Ectodermal cell (in vitro differentiated cells): ENCODE data around the gene FSTL4.

Experiments
- H3K27ac ChIP-seq: 2 replicates; pipeline ENCODE4 v1.7.0; 2013; ENCODE audit warnings: mild to moderate bottlenecking, low read depth, low read length; ENCODE audit not compliant: insufficient read depth, poor library complexity, severe bottlenecking
- H3K27me3 ChIP-seq: 2 replicates; pipeline ENCODE4 v1.7.0; 2013; ENCODE audit warnings: mild to moderate bottlenecking, low read length; ENCODE audit not compliant: insufficient read depth, control insufficient read depth, poor library complexity, severe bottlenecking
- H3K36me3 ChIP-seq: one replicate; pipeline ENCODE4 v1.7.0; 2013; ENCODE audit warnings: low read length; ENCODE audit not compliant: control insufficient read depth, insufficient read depth
- H3K4me1 ChIP-seq: one replicate; pipeline ENCODE4 v1.7.0; 2013; ENCODE audit warnings: low read length; ENCODE audit not compliant: control insufficient read depth, insufficient read depth
- H3K4me3 ChIP-seq: 2 replicates; pipeline ENCODE4 v1.7.0; 2013; ENCODE audit warnings: low read depth, low read length, control low read depth; ENCODE audit not compliant: insufficient read depth
- H3K9me3 ChIP-seq: 2 replicates; pipeline ENCODE4 v1.7.0; 2013; ENCODE audit warnings: mild to moderate bottlenecking, low read length, moderate library complexity; ENCODE audit not compliant: control insufficient read depth
- WGBS, 2 experiments: methylation state at CpG; one replicate each; pipeline ENCODE4 v1.1.7; 2013; ENCODE audit warnings: missing lambda C conversion rate in 2 of 2; 5-methylcytosine and 5-hydroxymethylcytosine counted together

FSTL4 gene

DNA sequence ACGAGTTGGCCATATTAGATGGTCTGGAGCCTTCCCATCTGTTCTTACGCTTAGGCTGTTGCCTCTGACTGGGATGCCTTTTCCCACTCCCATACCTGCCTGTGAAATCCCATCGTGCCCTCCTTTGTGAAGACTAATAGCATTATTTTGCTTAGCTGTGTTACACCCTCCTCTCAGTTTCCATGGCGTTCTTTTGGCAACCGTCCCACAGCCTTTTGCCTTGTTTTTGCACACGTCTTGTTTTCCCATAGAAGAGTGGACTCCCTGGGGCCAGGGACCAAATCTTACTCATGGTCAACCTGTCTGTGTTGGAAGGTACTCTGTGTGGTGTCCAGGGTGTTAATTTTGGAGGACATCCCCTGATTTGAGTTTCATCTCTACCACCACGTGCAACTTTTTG is 318.4 kb downstream of the FSTL4 start:
- Histone ChIP-seq H3K36me3 (no peaks in the 10 kb centered on the region), H3K4me3 (no peak overlapping the region), H3K9me3 (no peaks in the 10 kb centered on the region), H3K4me1 (no peaks in the 10 kb centered on the region), H3K27me3 (no peaks in the 10 kb centered on the region), H3K27ac (no peak overlapping the region)
- 94 to 96% methylated on average over 7 of the region's 7 CpGs for WGBS, 2 experiments

DNA sequence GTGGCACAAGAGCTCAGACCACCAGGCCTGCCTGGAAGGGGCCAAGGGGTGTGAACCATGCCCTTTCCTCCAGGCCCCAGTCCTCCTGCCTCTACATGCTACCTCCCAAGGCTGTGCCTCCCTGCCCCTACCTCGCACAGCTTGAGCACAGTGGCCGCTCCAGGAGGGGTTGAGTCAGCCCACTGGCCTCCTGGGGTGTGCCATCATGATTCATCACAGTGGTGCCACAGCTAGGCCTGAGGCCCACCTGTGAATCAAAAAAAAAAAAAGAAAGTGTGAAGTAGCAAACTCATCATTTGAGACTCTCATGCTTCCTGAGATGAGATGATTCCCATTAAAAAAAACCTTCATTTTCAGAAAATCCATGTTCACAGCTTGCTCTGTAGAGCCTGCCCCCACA is 320.0 kb downstream of the FSTL4 start:
- 48% methylated on average over 2 of the region's 2 CpGs for WGBS, 2 experiments
- Histone ChIP-seq H3K27me3 (no peaks in the 10 kb centered on the region), H3K4me1 (no peaks in the 10 kb centered on the region)

DNA sequence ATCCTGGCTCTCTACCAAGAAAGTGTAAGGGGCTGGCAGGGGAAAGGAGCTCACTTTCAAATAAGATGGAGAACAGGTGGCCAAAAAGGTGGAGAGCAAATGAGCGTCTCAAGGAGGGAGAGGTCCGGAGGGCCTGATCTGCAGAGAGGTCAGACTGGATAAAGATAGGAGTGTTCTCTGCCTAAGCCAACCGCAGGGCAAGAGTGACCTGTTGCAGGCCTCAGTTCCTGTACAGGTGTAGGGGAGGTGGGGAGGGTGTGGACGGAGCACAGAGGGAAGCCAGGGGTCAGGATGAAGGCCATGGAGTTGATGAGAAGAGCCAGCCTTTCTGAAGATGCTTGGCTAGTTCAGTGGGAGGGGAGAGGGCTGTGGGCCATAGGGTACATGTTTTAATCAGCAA is 320.8 kb downstream of the FSTL4 start:
- Histone ChIP-seq H3K9me3 (no peaks in the 10 kb centered on the region), H3K36me3 (no peaks in the 10 kb centered on the region), H3K27ac (no peak overlapping the region), H3K4me1 (no peaks in the 10 kb centered on the region), H3K4me3 (no peak overlapping the region), H3K27me3 (no peaks in the 10 kb centered on the region)
- 94 to 96% methylated on average over 4 of the region's 4 CpGs for WGBS, 2 experiments

More for the DNA sequence above, 320.0 kb downstream of the FSTL4 start:
- Histone ChIP-seq H3K4me3 (no peak overlapping the region), H3K27ac (no peak overlapping the region), H3K36me3 (no peaks in the 10 kb centered on the region), H3K9me3 (no peaks in the 10 kb centered on the region)

DNA sequence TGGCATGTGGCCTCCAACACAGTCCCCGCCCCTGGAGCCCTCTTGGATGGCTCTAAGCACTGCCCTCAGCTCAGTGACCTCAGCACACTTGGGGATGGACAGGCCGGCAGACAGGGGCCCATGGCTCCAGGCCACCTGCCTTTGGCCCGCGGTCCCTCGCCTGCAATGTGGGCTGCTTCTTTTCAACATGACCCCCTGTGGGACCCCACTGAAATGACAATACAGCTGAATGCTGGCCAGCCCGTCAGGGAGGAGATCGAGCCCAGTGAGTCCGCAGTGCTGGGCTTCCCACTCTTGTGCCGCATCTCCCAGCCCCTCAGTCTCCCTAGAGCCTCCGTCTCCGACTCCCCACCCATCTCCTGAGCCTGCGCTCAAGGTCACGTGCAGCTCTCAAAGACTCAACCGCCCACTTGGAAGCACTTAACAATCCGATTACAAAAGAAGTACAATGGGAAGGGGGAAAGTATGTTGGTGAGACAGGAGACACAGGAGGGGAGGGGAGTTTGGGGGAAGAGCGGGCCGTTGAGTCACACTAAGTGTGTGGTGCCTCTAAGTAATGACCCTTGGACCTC is 321.6 kb downstream of the FSTL4 start:
- Histone ChIP-seq H3K4me1 (no peaks in the 10 kb centered on the region), H3K9me3 (no peaks in the 10 kb centered on the region), H3K4me3 (no peak overlapping the region), H3K36me3 (no peaks in the 10 kb centered on the region), H3K27me3 (no peaks in the 10 kb centered on the region), H3K27ac (no peak overlapping the region)
- 76 to 78% methylated on average over 17 of the region's 17 CpGs for WGBS, 2 experiments

GRCh38 chr5:133289686-133290367 is 322.5 kb downstream of the FSTL4 start:
- H3K36me3 ChIP-seq = no peaks in the 10 kb centered on the region
- 92 to 94% methylated on average over 9 of the region's 9 CpGs for WGBS, 2 experiments

GRCh38 chr5:133287500-133287899 is 324.8 kb downstream of the FSTL4 start:
- WGBS, 2 experiments = 66% methylated on average over 3 of the region's 3 CpGs
- Histone ChIP-seq H3K36me3 (no peaks in the 10 kb centered on the region), H3K27ac (no peak overlapping the region), H3K9me3 (no peaks in the 10 kb centered on the region), H3K4me3 (no peak overlapping the region), H3K27me3 (no peaks in the 10 kb centered on the region), H3K4me1 (no peaks in the 10 kb centered on the region)

More at GRCh38 chr5:133289686-133290367, 322.5 kb downstream of the FSTL4 start:
- Histone ChIP-seq H3K27me3 (no peaks in the 10 kb centered on the region), H3K4me1 (no peaks in the 10 kb centered on the region), H3K4me3 (no peak overlapping the region), H3K9me3 (no peaks in the 10 kb centered on the region), H3K27ac (no peak overlapping the region)

- Histone ChIP-seq H3K4me3 (no peak overlapping the region), H3K9me3 (no peaks in the 10 kb centered on the region), H3K27ac (no peak overlapping the region), H3K36me3 (no peaks in the 10 kb centered on the region), H3K4me1 (no peaks in the 10 kb centered on the region), H3K27me3 (no peaks in the 10 kb centered on the region)
- 97 to 99% methylated on average over 2 to 3 of the region's 3 CpGs for WGBS, 2 experiments
Measured at GRCh38 chr5:133286483-133286882, 325.9 kb downstream of the FSTL4 start.

DNA sequence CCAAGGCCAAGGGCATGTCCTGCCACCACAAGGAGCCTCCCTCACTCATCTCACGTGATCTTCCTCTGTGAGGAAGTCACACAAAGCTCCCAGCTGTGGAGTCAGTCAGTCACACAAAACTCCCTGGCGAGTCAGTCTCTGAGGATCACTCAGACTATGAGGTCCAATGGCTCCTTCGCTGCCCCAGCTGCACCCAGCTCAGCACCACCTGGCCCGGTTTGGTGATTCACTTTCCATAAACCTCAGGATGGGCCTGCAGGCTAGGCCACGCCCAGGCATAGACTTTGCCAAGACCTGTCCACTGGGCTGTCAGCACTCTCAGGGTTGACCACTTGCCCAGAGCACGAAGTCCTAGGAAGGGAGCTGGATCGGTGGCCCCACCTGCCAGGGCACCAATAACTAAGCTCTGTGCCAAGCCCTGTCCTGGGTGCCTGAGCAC is 326.7 kb downstream of the FSTL4 start:
- Histone ChIP-seq H3K27ac (no peak overlapping the region), H3K4me1 (no peaks in the 10 kb centered on the region), H3K27me3 (no peaks in the 10 kb centered on the region), H3K4me3 (no peak overlapping the region), H3K36me3 (no peaks in the 10 kb centered on the region), H3K9me3 (no peaks in the 10 kb centered on the region)
- 92 to 93% methylated on average over 7 of the region's 7 CpGs for WGBS, 2 experiments

GRCh38 chr5:133284306-133284705 is 328.0 kb downstream of the FSTL4 start:
- Histone ChIP-seq H3K9me3 (no peaks in the 10 kb centered on the region), H3K4me1 (no peaks in the 10 kb centered on the region), H3K27ac (no peak overlapping the region), H3K36me3 (no peaks in the 10 kb centered on the region), H3K27me3 (no peaks in the 10 kb centered on the region), H3K4me3 (no peak overlapping the region)
- 87% methylated on average over 3 of the region's 3 CpGs for WGBS, 2 experiments

- no peak overlapping the region for H3K27ac ChIP-seq
- WGBS, 2 experiments = 90 to 93% methylated on average over 4 of the region's 4 CpGs
- no peaks in the 10 kb centered on the region for H3K36me3 ChIP-seq
- no peaks in the 10 kb centered on the region for H3K27me3 ChIP-seq
- peaks cover 6% of the 10 kb centered on the region for H3K4me1 ChIP-seq
- H3K4me3 ChIP-seq = no peak overlapping the region
- H3K9me3 ChIP-seq = no peaks in the 10 kb centered on the region
Measured at GRCh38 chr5:133278317-133278716, 334.0 kb downstream of the FSTL4 start.
